GM19025 (cell line): ENCODE measurements around the gene CYTL1.

Experiments
- ATAC-seq: cut with Tn5 transposase; IDR thresholded peaks from one replicate; pipeline ENCODE4 v1.9.1; 2021; ENCODE audit warnings: mild to moderate bottlenecking, low read depth, moderate library complexity; ENCODE audit not compliant: unreplicated experiment

CYTL1 gene

GRCh38 chr4:4979971-4980370, 39.3 kb downstream of the CYTL1 start:
- ATAC-seq = no peak

- ATAC-seq = no peak
These were observed 44.5 kb downstream of the CYTL1 start for GRCh38 chr4:4974727-4975126.

- ATAC-seq = no peak
These were observed 47.5 kb downstream of the CYTL1 start for GRCh38 chr4:4971796-4972195.

- no peak for ATAC-seq
These were observed 50.0 kb downstream of the CYTL1 start for GRCh38 chr4:4969298-4969697.

GRCh38 chr4:4968161-4968725, 51.0 kb downstream of the CYTL1 start:
- ATAC-seq = no peak
